ENCODE measurements around the gene PSMD9. TPM values are rescaled to one million over a fixed set of nuclear protein-coding genes. Genes with fewer than 3 reads are reported as not detected.

The PSMD9 gene
- total and polyA plus RNA-seq, 2 experiments from 2014 or later, result 32.7 to 36.3 TPM

DNA sequence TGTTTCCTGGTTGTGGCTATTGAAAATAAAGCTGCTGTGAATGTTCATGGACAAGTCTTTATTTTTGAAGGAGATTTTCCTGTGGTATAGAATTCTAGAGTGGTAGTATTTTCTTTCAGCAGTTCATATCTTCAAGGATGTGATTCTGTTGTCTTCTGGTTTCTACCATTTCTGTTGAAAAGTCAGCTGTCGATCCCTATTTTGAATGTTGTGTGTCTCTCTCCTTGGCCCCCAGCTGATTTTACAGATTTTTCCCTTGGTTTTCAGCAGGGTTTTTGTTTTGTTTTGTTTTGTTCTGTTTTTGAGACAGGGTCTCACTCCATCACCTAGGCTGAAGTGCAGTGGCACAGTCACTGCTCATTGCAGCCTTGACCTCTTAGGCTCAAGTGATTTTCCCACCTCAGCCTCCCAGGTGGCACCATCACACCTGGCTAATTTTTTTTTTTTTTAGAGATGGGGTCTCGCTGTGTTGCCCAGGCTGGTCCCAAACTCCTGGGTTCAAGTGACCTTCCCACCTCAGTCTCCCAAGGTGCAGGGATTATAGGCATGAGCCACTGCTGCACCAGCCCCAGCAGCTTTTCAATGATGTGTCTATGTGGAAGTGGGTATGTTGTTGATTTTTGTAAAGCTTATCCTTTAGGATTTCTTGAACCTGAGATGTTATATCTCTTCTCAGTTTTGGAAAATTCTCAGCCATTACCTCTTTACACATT lies 57.9 kb downstream of the PSMD9 start:
- Histone ChIP-seq H4K20me1 (replicated peaks; ENCODE audit: insufficient read depth) (no peaks in the 10 kb centered on the region), H3K36me3 (ENCODE audit: insufficient read depth) (no peaks in the 10 kb centered on the region), H3K4me2 (no peak overlapping the region), H3K27me3 (ENCODE audit: insufficient read depth) (no peaks in the 10 kb centered on the region), H2AFZ (no peak overlapping the region), H3F3A (replicated peaks; ENCODE audit: low read depth) (no peaks in the 10 kb centered on the region), H3K79me2 (replicated peaks; ENCODE audit: insufficient read depth) (no peaks in the 10 kb centered on the region), H3K27ac (ENCODE audit: low read depth) (no peak overlapping the region), H3K9me2 (ENCODE audit: insufficient read depth) (no peaks in the 10 kb centered on the region), H3K4me1 (ENCODE audit: insufficient read depth) (peaks cover 11% of the 10 kb centered on the region), H3K4me3 (no peak overlapping the region)
- ATAC-seq, result no peak
- peaks cover 7% of the 10 kb centered on the region; the same call in 1 of the 3 replicates for H3K9me3 Mint-ChIP-seq
- no peak for DNase-seq (ENCODE audit: low spot score)
- TF ChIP-seq, protein P1, sequence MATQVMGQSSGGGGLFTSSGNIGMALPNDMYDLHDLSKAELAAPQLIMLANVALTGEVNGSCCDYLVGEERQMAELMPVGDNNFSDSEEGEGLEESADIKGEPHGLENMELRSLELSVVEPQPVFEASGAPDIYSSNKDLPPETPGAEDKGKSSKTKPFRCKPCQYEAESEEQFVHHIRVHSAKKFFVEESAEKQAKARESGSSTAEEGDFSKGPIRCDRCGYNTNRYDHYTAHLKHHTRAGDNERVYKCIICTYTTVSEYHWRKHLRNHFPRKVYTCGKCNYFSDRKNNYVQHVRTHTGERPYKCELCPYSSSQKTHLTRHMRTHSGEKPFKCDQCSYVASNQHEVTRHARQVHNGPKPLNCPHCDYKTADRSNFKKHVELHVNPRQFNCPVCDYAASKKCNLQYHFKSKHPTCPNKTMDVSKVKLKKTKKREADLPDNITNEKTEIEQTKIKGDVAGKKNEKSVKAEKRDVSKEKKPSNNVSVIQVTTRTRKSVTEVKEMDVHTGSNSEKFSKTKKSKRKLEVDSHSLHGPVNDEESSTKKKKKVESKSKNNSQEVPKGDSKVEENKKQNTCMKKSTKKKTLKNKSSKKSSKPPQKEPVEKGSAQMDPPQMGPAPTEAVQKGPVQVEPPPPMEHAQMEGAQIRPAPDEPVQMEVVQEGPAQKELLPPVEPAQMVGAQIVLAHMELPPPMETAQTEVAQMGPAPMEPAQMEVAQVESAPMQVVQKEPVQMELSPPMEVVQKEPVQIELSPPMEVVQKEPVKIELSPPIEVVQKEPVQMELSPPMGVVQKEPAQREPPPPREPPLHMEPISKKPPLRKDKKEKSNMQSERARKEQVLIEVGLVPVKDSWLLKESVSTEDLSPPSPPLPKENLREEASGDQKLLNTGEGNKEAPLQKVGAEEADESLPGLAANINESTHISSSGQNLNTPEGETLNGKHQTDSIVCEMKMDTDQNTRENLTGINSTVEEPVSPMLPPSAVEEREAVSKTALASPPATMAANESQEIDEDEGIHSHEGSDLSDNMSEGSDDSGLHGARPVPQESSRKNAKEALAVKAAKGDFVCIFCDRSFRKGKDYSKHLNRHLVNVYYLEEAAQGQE (IDR thresholded peaks at IDR 0.05; ENCODE audit: unreplicated experiment), result no peak
- TF ChIP-seq, protein P2, sequence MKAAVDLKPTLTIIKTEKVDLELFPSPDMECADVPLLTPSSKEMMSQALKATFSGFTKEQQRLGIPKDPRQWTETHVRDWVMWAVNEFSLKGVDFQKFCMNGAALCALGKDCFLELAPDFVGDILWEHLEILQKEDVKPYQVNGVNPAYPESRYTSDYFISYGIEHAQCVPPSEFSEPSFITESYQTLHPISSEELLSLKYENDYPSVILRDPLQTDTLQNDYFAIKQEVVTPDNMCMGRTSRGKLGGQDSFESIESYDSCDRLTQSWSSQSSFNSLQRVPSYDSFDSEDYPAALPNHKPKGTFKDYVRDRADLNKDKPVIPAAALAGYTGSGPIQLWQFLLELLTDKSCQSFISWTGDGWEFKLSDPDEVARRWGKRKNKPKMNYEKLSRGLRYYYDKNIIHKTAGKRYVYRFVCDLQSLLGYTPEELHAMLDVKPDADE (IDR thresholded peaks at IDR 0.05), result no peak
- no peak for TF ChIP-seq EZH2phosphoT487 (IDR thresholded peaks at IDR 0.05; ENCODE audit: unreplicated experiment)
- no peak for TF ChIP-seq POLR2AphosphoS5 (IDR thresholded peaks at IDR 0.05; ENCODE audit: low read depth)
- TF ChIP-seq ZNF331 (CRISPR knock-in tag; IDR thresholded peaks at IDR 0.05; ENCODE audit: low read depth), result no peak
- TF ChIP-seq JUNB (IDR thresholded peaks at IDR 0.05; ENCODE audit: unreplicated experiment), result no peak
- no peak for TF ChIP-seq ZNF462 (CRISPR knock-in tag; IDR thresholded peaks at IDR 0.05)
- TF ChIP-seq STAT1 (IDR thresholded peaks at IDR 0.05; ENCODE audit: unreplicated experiment), result no peak
- no peak for TF ChIP-seq EZH2 (IDR thresholded peaks at IDR 0.05; ENCODE audit: low read depth, unreplicated experiment)
- no peak for TF ChIP-seq ZNF114 (CRISPR knock-in tag; IDR thresholded peaks at IDR 0.05)
- TF ChIP-seq, protein P3, sequence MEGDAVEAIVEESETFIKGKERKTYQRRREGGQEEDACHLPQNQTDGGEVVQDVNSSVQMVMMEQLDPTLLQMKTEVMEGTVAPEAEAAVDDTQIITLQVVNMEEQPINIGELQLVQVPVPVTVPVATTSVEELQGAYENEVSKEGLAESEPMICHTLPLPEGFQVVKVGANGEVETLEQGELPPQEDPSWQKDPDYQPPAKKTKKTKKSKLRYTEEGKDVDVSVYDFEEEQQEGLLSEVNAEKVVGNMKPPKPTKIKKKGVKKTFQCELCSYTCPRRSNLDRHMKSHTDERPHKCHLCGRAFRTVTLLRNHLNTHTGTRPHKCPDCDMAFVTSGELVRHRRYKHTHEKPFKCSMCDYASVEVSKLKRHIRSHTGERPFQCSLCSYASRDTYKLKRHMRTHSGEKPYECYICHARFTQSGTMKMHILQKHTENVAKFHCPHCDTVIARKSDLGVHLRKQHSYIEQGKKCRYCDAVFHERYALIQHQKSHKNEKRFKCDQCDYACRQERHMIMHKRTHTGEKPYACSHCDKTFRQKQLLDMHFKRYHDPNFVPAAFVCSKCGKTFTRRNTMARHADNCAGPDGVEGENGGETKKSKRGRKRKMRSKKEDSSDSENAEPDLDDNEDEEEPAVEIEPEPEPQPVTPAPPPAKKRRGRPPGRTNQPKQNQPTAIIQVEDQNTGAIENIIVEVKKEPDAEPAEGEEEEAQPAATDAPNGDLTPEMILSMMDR (conservative IDR thresholded peaks at IDR 0.05; ENCODE audit: low read depth in 2 of 2), result no peak
- TF ChIP-seq CREB1 (CRISPR knock-in tag; IDR thresholded peaks at IDR 0.05; ENCODE audit: low read depth), result no peak
- no peak for TF ChIP-seq NANOG (IDR thresholded peaks at IDR 0.05; ENCODE audit: borderline replicate concordance)
- H3K36me3 Mint-ChIP-seq (ENCODE audit: low read depth), result no peaks in the 10 kb centered on the region; the same call in 2 of the 3 replicates
- H3K4me1 Mint-ChIP-seq, result peaks cover 4% of the 10 kb centered on the region; the same call in 2 of the 3 replicates
- H3K27me3 Mint-ChIP-seq (ENCODE audit: insufficient read depth, low read depth, poor library complexity), result no peaks in the 10 kb centered on the region
- no peak overlapping the region for H3K4me3 Mint-ChIP-seq
- no peak overlapping the region for H3K27ac Mint-ChIP-seq

Data from GM23338 (cell line).